ENCODE results near the gene PPM1H. TPM values are rescaled to one million over a fixed set of nuclear protein-coding genes. Genes with fewer than 3 reads are reported as not detected.
"Not testable (repeated sequence)": the region's sequence is repeated elsewhere in the genome, so short reads cannot be mapped to it uniquely, and the experiment has no call there.

PPM1H gene
- total RNA-seq, 1 donor from 2014 or later, result 4.5 TPM

DNA sequence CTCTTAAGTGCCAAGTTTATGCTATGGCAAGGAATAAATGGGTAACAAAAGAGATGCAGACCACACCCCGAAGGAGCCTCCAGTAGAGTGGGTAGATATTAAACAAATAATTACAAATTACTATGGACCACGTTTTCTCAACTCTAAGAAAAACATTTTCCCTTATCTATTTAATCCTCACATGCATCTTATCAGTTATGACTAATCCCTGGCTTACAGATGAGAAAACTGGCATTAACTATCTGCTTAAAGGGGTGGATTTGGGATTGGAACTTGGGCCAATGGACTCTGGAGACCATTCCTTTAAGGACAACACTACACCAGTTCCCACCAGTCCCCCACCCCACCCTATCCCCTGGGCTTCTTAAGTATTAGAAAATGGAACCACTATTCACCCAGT is 26.3 kb downstream of the PPM1H start:
- no peak for DNase-seq

DNA sequence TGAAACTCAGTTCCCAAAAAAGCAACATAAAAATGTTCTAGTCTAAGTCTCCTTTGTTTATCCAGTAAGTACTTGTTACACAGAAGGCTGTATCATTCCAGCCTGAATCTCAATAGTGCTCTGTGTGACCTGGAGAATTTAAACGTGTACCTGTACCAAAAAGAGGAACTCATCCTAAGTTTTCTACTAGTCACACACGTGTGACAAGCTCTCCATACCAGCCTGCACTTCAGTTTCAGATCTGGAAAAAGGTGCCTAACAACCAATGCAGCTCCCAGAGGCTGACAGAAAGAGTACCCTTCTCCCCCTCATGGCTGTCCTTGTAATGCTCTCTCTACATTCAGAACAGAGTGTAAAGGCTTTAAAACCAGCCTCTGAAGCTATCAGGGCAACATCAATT is 27.4 kb downstream of the PPM1H start:
- no peak for DNase-seq

DNA sequence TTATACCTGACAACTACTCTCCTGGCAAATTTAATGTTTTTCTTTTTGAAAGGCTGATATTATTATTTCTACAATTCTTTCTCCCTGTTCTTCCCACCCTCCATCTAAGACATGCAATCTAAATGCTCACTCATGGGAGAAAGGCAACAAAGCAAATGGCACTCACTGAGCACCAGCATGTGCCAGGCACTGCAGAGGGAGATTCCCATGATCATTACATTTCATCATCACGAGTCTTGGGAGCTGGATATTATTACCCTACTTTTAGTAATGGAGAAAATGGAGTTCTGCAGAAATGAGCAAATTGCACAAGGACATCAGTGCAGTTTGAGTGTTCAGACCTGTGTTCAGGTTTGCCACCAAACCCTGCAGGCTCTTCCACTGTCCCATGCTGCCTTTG is 27.9 kb downstream of the PPM1H start:
- DNase-seq, result no peak

DNA sequence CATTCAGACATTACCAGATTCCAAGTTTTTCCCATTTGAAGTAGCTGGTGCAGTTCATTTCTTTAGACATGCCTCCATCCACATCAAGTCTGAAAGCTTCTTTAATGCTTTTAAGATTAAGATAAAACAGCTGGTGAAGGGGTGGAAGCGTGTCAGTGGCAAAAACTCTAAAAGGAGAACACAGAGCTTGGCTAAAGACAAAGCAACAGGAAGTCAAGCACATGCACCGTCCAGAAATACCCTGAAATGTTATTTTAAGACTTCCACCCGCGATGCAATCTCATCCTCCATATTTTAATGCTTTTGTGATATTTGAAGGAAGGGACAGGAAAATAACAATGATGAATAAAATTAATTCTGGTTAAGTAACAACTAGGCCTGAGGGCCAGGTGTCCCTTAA is 31.8 kb downstream of the PPM1H start:
- no peak for DNase-seq

DNA sequence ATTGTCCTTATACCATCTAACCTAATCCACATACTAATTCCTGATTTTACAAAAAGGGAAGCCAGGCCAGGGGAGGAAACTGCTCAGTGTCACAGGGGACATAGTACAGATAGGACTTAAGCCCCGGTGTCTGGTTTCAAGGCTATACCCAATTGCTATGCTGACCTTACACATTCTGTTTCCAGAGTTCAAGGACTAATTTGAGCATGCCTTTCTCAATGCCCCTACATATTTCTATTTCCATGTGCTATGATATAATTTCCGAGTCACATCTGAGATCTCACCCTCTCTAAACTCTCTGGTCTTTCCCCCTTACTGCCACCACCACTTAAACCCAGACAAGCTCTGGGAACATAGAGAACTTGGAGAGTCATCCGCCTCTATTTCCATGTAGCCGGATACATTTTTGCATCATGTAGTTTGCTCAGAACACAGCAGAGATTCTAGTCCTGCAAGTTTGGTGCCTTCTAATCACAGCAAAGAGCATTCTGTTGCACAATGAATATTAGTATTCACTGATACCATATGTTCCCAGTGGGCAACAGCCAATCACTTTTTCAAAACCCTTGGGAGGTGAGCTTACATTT is 34.2 kb downstream of the PPM1H start:
- no peak for DNase-seq

DNA sequence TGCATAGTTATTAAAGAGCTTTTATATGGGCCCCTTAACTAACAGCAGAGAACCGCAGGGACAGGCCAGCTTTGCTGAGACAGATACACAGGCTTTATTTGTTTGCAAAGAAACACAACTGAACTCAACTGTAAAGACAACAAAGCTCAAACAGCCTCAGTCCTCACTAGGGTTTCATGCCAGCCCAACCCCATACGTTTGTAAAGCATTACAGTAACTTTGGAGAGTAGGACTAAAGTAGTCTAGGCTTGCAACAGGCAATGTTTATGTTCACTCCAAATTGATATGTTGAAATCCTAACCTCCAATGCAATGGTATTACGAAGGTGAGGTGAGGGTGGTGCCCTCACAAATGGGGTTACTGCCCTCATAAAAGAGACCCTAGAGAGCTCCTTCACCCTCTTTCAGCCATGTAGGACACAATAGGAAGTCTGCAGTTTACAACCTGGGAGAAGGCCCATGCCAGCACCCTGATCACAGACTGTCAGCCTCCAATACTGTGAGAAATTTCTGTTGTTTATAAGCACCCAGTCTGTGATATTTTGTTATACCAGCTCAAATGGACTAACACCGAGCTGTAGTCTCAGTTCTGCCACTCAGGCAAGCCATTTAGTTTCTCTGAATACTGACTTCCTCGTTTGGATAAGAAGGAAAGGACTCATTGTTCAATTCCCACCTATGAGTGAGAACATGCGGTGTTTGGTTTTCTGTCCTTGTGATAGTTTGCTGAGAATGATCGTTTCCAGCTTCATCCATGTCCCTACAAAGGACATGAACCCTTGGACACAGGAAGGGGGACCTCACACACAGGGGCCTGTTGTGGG is 35.2 kb downstream of the PPM1H start:
- no peak for DNase-seq

DNA sequence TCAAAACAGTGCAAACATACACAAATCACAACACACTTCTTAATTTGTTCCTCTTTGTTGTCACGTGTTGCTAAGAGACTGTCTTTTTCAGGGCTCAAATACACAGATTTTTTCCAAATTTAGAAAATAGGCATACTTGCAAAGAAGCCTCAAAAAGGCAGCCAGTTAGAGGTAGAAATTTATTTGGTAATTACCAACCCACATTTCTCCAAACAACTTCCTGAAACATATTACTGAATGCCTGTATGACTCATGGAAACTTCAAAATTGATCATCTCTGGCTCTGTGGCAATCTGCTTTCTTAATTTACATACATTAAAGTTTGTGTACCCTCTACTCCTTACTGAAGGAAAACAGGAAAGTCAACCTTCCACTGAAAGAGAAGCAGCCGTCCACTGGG is 36.4 kb downstream of the PPM1H start:
- no peak for DNase-seq

DNA sequence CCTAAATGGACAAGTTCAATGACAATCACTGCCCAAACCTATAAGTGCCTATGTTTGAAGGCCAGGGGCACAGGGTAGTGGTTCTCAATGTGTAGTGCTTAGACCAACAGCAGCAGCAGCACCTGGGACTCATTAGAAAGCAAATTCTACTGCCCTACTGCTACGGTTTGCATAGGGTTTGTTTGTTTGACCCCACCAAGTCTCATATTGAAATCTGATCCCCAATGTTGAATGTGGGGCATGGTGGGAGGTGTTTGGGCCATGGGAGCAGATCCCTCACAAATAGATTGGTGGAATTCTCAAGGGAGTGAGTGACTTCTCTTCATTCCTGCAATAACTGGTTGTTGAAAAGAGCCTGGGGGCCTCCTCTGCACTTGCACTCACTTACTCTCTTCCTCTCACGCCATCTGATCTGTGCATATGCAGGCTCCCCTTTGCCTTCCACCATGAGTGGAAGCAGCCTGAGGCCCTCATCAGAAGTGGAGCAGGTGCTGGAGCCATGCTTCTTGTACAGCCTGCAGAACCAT is 39.5 kb downstream of the PPM1H start:
- DNase-seq, result no peak

DNA sequence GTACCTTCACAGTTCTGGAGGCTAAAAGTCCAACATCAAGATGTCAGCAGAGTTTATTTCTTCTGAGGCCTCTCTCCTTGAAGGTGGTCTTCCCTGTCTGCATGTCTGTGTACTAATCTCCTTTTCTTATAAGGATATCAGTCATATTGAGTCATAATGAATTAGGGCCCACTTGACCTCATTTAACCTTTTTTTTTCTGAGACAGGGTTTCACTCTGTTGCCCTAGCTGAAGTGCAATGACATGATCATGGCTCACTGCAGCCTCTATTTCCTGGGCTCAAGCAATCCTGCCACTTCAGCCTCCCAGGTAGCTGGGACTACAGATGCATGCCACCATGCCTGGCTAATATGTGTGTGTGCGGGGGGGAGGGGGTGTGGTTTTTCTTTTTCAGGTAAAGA is 41.7 kb downstream of the PPM1H start:
- no peak for DNase-seq

DNA sequence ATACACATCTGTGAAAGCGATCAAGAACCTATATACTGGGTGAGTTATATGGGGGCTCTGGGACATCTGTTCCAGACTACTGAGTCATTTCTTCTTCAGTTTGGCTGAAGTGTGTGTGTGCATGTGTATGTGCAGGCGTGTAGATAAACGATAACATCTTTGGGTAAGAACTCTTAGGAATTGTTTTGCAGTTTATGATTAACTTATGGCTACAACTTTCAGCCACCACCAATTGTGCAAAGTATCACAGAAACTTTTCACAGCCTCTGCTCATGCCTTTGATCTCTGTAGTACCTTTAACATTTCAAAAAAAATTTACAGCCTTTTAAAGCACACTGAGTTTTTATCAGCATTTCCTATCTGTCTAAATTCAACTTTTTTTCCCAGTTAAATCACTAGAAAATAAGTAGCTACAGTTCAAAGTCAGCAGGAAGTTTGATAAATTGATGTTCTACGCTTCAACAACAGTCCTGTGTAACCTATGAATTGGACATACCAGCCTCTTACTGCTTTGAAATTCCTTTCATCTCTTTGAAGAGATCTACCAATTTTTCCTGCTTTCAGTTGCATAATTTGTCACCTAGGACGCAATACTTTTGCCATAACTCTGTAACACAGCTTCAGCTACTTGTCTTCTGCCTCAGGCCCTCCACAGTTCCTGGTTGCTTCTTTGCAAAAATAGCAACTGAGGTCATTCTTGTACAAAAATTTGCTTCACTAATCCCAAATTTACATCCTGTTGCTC is 43.0 kb downstream of the PPM1H start:
- no peak for DNase-seq

DNA sequence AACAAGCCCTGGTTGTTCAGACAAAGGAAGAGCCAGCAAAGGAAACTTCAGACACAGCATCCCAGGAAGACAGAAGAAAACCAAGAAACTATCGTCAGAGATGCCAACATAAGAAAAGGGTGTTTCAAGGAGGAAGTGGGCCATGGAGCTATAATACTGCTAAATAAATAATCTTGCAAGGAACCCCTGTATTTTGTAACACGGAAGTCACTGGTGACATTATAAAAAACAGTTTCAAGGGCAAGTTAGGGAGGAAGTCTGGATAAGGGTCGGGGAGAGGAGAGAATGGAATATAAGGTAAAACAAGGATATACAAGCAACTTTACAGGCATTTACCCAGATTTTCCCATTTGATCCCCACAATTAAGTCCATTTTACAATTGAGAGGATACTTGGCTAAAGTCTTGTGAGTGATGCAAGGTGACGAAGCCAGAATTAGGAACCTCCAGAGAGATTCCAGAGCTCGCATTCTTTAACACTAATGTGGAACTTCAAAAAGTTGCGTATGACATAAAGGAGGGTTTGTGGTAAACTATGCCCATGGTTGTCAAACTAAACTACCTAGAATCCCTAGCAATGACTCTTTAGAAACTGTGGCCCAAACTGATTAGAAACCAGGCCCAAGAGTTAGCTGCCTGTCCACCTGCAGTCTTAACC is 46.4 kb downstream of the PPM1H start:
- no peak for DNase-seq

DNA sequence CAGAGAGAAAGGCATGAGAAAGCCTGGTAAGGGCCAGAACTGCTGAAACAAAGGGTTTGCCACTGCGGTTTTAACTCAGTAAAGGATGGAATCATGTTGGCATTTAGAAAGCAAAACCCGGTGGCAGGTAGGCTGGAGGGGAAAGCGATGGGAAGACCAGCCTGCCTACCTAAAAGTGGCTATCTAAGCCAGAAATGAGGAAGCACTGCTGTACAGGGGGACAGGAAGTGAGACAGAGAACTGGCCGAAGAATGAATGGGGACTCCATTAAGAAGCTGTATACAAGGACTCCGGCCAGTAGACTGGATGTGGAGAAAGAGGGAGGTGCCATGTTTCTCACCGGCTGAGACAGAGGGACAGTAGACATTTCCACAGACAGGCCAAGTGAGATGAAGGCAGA is 48.2 kb downstream of the PPM1H start:
- no peak for DNase-seq

DNA sequence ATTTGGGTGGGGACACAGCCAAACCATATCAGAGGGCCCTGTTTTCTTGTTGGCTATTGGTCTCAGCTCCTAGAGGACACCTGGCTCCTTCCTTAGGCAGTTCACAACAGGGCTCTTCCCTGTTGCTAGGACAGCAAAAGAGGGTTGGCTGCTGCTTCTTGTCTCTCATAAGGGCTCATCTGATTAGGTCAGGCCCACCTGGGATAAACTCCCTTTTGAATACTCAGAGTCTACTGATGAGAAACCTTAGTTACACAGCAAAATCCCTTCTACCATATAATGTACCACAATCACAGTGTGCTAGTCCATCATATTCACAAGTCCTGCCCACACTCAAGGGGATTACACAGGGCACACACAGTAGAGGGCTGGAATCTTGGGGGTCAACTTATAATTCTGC is 49.7 kb downstream of the PPM1H start:
- DNase-seq, result no peak

DNA sequence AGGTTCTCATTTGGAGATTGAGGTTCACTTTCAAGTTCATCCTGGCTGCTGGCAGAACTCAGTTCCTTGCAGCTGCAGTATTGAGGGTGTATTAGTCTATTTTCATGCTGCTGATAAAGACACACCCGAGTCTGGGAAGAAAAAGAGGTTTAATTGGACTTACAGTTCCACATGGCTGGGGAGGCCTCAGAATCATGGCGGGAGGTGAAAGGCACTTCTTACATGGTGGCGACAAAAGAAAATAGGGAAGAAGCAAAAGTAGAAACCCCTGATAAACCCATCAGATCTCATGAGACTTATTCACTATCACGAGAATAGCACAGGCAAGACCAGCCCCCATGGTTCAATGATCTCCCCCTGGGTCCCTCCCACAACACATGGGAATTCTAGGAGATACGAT is 50.1 kb downstream of the PPM1H start:
- not testable (repeated sequence) for DNase-seq

DNA sequence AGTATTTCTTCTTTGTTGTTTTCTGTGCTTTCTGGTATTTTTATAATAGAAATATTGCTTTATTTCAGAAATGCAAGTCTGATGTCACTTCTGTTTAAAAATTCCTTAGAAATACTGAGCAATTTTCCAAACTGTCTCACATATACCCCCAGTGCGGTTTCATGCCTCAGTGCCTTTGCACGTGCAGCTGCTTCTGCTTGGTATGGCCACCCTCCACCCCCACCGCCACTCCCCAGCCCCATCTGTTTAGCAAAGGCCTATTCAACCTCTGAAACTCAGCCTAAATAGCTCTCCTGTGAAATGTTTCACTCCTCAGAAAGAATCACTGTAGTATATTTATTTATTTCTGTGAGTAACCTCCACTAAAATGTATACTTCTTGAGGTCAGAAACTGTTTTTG is 52.3 kb downstream of the PPM1H start:
- DNase-seq, result no peak

DNA sequence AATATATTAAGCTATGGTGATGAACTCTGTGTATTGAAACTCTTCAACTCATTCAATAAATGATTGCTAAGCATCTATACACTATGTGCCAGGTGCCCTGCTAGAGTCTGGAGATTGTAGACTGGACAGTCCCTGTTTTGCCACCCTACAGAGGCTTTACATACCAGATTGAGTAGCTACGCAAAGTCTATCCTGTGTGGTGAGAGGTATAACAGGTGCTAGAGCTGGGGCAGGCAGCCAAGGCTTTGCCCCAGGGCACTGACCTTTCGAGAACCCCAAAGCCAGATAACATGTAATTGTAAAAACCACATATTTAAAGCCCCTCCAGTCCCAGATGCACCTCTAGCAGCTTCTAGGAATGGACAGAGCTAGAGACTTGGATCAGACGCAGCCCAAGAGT is 52.8 kb downstream of the PPM1H start:
- DNase-seq, result no peak

DNA sequence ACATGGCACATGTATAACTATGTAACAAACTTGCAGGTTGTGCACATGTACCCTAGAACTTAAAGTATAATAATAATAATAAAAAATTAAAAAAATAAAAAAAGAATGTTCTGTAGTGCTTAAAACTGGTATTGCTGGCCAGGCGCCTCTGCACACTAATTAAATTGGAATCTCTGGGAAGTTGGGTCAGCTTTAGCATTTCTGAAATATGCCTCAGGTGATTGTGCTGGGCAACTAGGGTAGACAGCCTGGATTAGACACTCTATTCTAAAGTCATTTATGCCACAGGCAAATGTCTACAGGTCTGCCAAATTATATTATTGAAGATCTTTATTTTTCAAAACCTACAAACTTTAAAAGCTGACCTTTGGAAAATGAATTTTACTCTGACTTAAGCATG is 55.3 kb downstream of the PPM1H start:
- DNase-seq, result no peak

DNA sequence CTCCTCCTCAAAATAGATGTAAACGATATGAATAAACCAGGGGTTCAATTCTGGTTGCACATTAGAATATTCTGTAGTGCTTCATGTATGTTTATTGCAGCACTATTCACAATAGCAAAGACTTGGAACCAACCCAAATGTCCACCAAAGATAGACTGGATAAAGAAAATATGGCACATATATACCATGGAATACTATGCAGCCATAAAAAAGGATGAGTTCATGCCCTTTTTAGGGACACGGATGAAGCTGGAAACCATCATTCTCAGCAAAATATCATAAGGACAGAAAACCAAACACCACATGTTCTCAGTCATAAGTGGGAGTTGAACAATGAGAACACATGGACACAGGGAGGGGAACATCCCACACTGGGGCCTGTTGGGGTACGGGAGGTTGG is 55.7 kb downstream of the PPM1H start:
- not testable (repeated sequence) for DNase-seq

DNA sequence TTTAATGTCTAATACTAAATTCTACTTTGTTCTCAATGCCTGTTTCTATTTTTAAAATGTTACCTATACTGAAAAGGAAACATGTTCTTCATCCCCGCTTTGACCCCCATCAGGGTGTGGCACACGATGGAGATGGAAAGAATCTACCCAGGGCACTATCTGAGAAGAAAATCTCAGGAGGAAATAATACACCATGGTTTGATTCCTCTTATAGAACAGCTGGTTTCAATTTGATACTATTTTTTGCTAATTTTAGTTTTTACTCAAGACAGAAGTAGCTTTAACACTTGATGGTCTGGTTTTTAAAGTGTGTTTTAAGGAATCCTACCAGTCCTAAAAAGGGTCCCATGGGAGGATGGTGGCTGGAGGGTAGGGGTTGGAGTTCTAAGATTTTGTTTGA is 56.7 kb downstream of the PPM1H start:
- DNase-seq, result no peak

DNA sequence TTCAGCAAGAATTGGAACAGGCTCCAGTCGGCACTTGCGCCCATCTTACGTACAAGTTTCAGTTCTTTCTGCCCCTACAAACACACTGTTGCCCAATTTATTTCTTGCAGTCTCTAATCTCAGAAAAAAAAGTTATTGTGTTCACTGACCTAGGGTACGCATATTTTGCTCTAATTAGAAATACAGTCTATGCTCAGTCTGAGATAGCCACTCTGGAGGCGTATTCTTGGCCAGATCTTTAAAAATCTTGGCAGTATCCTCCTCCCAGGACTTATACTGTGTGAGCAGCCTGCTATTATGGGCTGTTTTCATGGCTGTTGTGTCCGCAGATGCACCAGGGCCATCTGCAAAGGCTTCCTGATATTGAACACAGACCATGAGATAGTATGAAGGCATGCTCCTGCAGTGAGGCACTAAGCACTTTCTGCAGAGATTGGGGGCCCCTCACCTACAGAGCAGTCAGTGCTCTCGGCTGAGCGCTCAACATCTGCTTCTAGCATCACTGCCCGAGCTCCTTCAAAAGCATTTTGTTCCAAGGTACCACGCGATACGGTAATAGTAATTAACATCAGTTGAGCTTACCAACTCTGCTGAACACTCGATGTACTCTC is 57.9 kb downstream of the PPM1H start:
- no peak for DNase-seq

DNA sequence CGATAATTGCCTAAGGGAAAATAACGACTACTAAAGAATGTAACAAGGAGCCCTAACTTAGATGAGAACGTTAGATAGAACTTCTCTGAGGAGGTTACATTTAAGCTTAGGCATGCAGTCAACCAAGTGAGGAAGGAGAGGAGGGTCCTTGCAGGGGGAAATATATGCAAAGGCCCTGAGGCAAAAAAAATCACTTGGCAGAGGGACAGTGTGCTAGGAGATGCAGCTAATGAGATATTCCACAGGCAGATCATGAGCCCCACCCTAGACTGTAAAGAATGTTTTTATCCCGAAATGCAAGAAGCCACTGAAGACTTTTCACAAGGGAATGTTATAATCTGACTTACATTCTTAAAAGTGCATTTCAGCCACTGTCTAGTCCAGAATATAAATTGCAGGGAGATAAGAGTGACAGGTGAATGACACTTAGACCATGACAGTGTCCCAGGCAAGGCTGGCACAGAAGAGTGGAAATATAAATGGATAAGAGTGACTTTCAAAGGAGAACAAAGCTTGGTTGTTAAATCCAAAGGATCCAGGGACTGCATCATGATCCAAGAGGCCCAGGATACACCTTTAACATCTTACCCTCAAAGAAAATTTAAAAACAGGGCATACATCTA is 61.0 kb downstream of the PPM1H start:
- DNase-seq, result no peak

All from tongue (tissue), 2 donors.